A549 (cell line): ENCODE data around the gene SORCS1. TPM values are rescaled to one million over a fixed set of nuclear protein-coding genes. Genes with fewer than 3 reads are reported as not detected.

Source experiments
- ATAC-seq, 2 experiments: fragments of 200-7000 bp in 1 of 2; fragments of >200 bp in 1 of 2; cut with Nextera tagmentation in 1 of 2; cut with Tn5 transposase in 1 of 2; 3 replicates each; pipeline versions ENCODE4 v1.8.0 to v1.9.1; 2018 to 2020; ENCODE audit warnings: mild to moderate bottlenecking in 1 of 2, moderate library complexity in 1 of 2
- CTCF ChIA-PET: fragments of 300-600 bp; sonication (Branson Sonifier 250); formaldehyde crosslinking; extraction: SDS; loops from one replicate; lab custom pipeline; 2021; ENCODE audit warnings: antibody characterized with exemption, inconsistent platforms; lab: Yijun Ruan, JAX
- POLR2A ChIA-PET: fragments of 350-600 bp; formaldehyde crosslinking; extraction: SDS; loops from one replicate; lab custom pipeline; 2021; ENCODE audit warnings: antibody characterized with exemption, inconsistent platforms; lab: Yijun Ruan, JAX
- DNase-seq, 2 experiments: peaks; one replicate each; pipeline versions ENCODE4 v3.0.0 to v3.0.0-alpha.2; 2011 to 2016; ENCODE audit warnings: low read depth in 1 of 2, low spot score in 1 of 2
- FAIRE-seq: peaks from 2 replicates; lab custom pipeline; 2011; peaks lifted over from hg19 to GRCh38; lab: Jason Lieb, UNC
- H3K27ac ChIP-seq, 2 experiments: fragments of >200 bp; sonication (Bioruptor Twin); formaldehyde crosslinking; 3 replicates each; pipeline ENCODE4 v1.5.1; 2016 to 2017
- H3K4me1 ChIP-seq: fragments of >200 bp; sonication (Bioruptor Twin); formaldehyde crosslinking; 3 replicates; pipeline ENCODE4 v1.6.1; 2016
- H3K4me2 ChIP-seq: fragments of >200 bp; sonication (Bioruptor Twin); formaldehyde crosslinking; 3 replicates; pipeline ENCODE4 v1.6.1; 2016
- H3K4me3 ChIP-seq: fragments of >200 bp; sonication (Bioruptor Twin); formaldehyde crosslinking; 3 replicates; pipeline ENCODE4 v1.5.1; 2016
- H3K9me3 ChIP-seq: fragments of >200 bp; sonication (Bioruptor Twin); formaldehyde crosslinking; 3 replicates; pipeline ENCODE4 v1.6.1; 2016
- ATOH8 ChIP-seq: fragments of 250-450 bp; sonication (Bioruptor Pico); IDR thresholded peaks from 2 replicates; pipeline ENCODE4 v1.5.0; 2020; ENCODE audit warnings: low read depth, mild to moderate bottlenecking, moderate library complexity
- BHLHE40 ChIP-seq: IDR thresholded peaks from 2 replicates; pipeline ENCODE4 v1.6.1; 2012; ENCODE audit warnings: low read depth, low read length, inconsistent platforms
- E2F6 ChIP-seq: IDR thresholded peaks from 2 replicates; pipeline ENCODE4 v1.6.1; 2012; ENCODE audit warnings: low read depth, borderline replicate concordance
- EP300 ChIP-seq, 2 experiments: fragments of >200 bp; sonication (Bioruptor Twin); formaldehyde crosslinking; IDR thresholded peaks; 2 replicates in 1 of 2; 3 replicates in 1 of 2; pipeline ENCODE4 v1.6.1; 2016 to 2017
- FOSL2 ChIP-seq, 2 experiments: fragments of 450-650 bp in 1 of 2; fragments of >200 bp in 1 of 2; sonication (Bioruptor Twin) in 1 of 2; formaldehyde crosslinking; IDR thresholded peaks; 2 replicates each; pipeline versions ENCODE4 v1.5.0 to v1.6.1; 2016 to 2020; ENCODE audit warnings: mild to moderate bottlenecking in 1 of 2, moderate library complexity in 1 of 2
- KDM5A ChIP-seq: fragments of 200-600 bp; sonication (generic); IDR thresholded peaks from 2 replicates; pipeline ENCODE4 v1.6.1; 2016; ENCODE audit warnings: antibody characterized with exemption, mild to moderate bottlenecking
- MAFK ChIP-seq: fragments of 450-650 bp; IDR thresholded peaks from 2 replicates; pipeline ENCODE4 v1.6.1; 2014; ENCODE audit not compliant: partially characterized antibody
- MAZ ChIP-seq: fragments of 150-350 bp; IDR thresholded peaks from 2 replicates; pipeline ENCODE4 v1.6.1; 2014; ENCODE audit warnings: antibody characterized with exemption, low read depth, low read length, borderline replicate concordance
- NFE2L2 ChIP-seq: fragments of 150-350 bp; conservative IDR thresholded peaks from 2 replicates; pipeline ENCODE4 v1.6.1; 2014; ENCODE audit warnings: low read length
- PHF8 ChIP-seq: fragments of 200-600 bp; sonication (generic); IDR thresholded peaks from 2 replicates; pipeline ENCODE4 v1.6.1; 2016; ENCODE audit warnings: low read depth, mild to moderate bottlenecking, antibody characterized with exemption, moderate library complexity, borderline replicate concordance
- POLR2AphosphoS2 ChIP-seq: conservative IDR thresholded peaks from 2 replicates; pipeline ENCODE4 v1.6.1; 2012; ENCODE audit warnings: low read length, improper control_type of control experiment, inconsistent platforms
- RAD21 ChIP-seq, 2 experiments: fragments of >200 bp in 1 of 2; sonication (Bioruptor Twin) in 1 of 2; formaldehyde crosslinking in 1 of 2; IDR thresholded peaks in 1 of 2; conservative IDR thresholded peaks in 1 of 2; 2 replicates in 1 of 2; 3 replicates in 1 of 2; pipeline ENCODE4 v1.6.1; 2012 to 2018; ENCODE audit warnings: inconsistent platforms in 1 of 2
- RARB ChIP-seq: fragments of 250-450 bp; sonication (Bioruptor Pico); IDR thresholded peaks from 2 replicates; pipeline ENCODE4 v1.8.0; 2021; ENCODE audit warnings: mild to moderate bottlenecking, moderate library complexity
- RNF2 ChIP-seq: fragments of 200-600 bp; sonication (generic); IDR thresholded peaks from 2 replicates; pipeline ENCODE4 v1.6.1; 2016; ENCODE audit warnings: low read depth, mild to moderate bottlenecking, antibody characterized with exemption, moderate library complexity, borderline replicate concordance
- TFCP2L1 ChIP-seq: fragments of 250-450 bp; sonication (Bioruptor Pico); IDR thresholded peaks from 2 replicates; pipeline ENCODE4 v1.5.0; 2021; ENCODE audit warnings: mild to moderate bottlenecking
- TP53 ChIP-seq: fragments of 250-450 bp; sonication (Bioruptor Pico); IDR thresholded peaks from 2 replicates; pipeline ENCODE4 v1.5.0; 2021; ENCODE audit warnings: mild to moderate bottlenecking, moderate library complexity
- ZFP36 ChIP-seq: fragments of 450-650 bp; IDR thresholded peaks from 2 replicates; pipeline ENCODE4 v1.6.1; 2014; ENCODE audit warnings: borderline replicate concordance; ENCODE audit not compliant: partially characterized antibody
- WGBS: methylation state at CpG from one replicate; pipeline ENCODE4 v1.1.6; 2017; ENCODE audit errors: missing lambda C conversion rate; 5-methylcytosine and 5-hydroxymethylcytosine counted together
- polyA plus RNA-seq, 4 experiments: library from polyadenylated mRNA; depleted of rRNA in 3 of 4; stranded (reverse); fragments of >200 nt; fragmentation: RNase III in 1 of 4; extraction: RNeasy Plus Mini Kit Qiagen cat#74134 plus additional on column Dnase treatment in 1 of 4; gene quantifications; 2 replicates in 3 of 4; 3 replicates in 1 of 4; pipeline ENCODE4 v1.2.3, GENCODE V29; 2011 to 2017
- TF ChIP-seq, protein P1 (sequence below): IDR thresholded peaks from 2 replicates; pipeline ENCODE4 v1.6.1; 2012
- TF ChIP-seq, protein P2 (sequence below): IDR thresholded peaks from 2 replicates; pipeline ENCODE4 v1.6.1; 2012
- TF ChIP-seq, protein P3 (sequence below): fragments of 200-600 bp; sonication (generic); IDR thresholded peaks from 2 replicates; pipeline ENCODE4 v1.6.1; 2016; ENCODE audit warnings: antibody characterized with exemption, mild to moderate bottlenecking, moderate library complexity

The SORCS1 gene
- polyA plus RNA-seq, 2 of the 4 experiments (the other 2 are of a cell fraction) = not detected

GRCh38 chr10:107103174-107104025 is 61.1 kb downstream of the SORCS1 start:
- CTCF ChIA-PET = no interaction called here
- Histone ChIP-seq H3K4me3 (no peak overlapping the region), H3K4me2 (no peak overlapping the region), H3K27ac (no peak overlapping the region)
- ATAC-seq (no peak), DNase-seq (no peak), FAIRE-seq (no peak)
- 0% methylated on average over 8 of the region's 8 CpGs for WGBS
- POLR2A ChIA-PET = no interaction called here
- TF ChIP-seq, protein P1, sequence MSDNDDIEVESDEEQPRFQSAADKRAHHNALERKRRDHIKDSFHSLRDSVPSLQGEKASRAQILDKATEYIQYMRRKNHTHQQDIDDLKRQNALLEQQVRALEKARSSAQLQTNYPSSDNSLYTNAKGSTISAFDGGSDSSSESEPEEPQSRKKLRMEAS = no peak
- TF ChIP-seq ATOH8 (CRISPR knock-in tag) (no peak), TFCP2L1 (CRISPR knock-in tag) (no peak), KDM5A (no peak), FOSL2 (IDR thresholded peaks at IDR 0.05) (no peak), FOSL2 (CRISPR knock-in tag; IDR thresholded peaks at IDR 0.05) (no peak), BHLHE40 (no peak), ZFP36 (no peak), PHF8 (no peak), RNF2 (no peak), TP53 (CRISPR knock-in tag) (no peak), MAFK (no peak), MAZ (no peak), RAD21 (conservative IDR thresholded peaks at IDR 0.05 in 1 of 2, IDR thresholded peaks at IDR 0.05 in 1 of 2) (no peak), E2F6 (no peak), POLR2AphosphoS2 (no peak), NFE2L2 (no peak), RARB (no peak), EP300 (IDR thresholded peaks at IDR 0.05) (no peak)
- TF ChIP-seq, protein P2, sequence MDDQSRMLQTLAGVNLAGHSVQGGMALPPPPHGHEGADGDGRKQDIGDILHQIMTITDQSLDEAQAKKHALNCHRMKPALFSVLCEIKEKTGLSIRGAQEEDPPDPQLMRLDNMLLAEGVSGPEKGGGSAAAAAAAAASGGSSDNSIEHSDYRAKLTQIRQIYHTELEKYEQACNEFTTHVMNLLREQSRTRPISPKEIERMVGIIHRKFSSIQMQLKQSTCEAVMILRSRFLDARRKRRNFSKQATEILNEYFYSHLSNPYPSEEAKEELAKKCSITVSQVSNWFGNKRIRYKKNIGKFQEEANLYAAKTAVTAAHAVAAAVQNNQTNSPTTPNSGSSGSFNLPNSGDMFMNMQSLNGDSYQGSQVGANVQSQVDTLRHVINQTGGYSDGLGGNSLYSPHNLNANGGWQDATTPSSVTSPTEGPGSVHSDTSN = no peak
- TF ChIP-seq, protein P3, sequence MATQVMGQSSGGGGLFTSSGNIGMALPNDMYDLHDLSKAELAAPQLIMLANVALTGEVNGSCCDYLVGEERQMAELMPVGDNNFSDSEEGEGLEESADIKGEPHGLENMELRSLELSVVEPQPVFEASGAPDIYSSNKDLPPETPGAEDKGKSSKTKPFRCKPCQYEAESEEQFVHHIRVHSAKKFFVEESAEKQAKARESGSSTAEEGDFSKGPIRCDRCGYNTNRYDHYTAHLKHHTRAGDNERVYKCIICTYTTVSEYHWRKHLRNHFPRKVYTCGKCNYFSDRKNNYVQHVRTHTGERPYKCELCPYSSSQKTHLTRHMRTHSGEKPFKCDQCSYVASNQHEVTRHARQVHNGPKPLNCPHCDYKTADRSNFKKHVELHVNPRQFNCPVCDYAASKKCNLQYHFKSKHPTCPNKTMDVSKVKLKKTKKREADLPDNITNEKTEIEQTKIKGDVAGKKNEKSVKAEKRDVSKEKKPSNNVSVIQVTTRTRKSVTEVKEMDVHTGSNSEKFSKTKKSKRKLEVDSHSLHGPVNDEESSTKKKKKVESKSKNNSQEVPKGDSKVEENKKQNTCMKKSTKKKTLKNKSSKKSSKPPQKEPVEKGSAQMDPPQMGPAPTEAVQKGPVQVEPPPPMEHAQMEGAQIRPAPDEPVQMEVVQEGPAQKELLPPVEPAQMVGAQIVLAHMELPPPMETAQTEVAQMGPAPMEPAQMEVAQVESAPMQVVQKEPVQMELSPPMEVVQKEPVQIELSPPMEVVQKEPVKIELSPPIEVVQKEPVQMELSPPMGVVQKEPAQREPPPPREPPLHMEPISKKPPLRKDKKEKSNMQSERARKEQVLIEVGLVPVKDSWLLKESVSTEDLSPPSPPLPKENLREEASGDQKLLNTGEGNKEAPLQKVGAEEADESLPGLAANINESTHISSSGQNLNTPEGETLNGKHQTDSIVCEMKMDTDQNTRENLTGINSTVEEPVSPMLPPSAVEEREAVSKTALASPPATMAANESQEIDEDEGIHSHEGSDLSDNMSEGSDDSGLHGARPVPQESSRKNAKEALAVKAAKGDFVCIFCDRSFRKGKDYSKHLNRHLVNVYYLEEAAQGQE = no peak
- TF ChIP-seq, all 56 proteins: peak for 0
- H3K4me1 ChIP-seq = no peaks in the 10 kb centered on the region
- H3K9me3 ChIP-seq = no peaks in the 10 kb centered on the region
